Endothelial cell (in vitro differentiated cells): ENCODE results near the gene RPH3AL. TPM values are rescaled to one million over a fixed set of nuclear protein-coding genes. Genes with fewer than 3 reads are reported as not detected.
"Not testable (repeated sequence)": the region's sequence is repeated elsewhere in the genome, so short reads cannot be mapped to it uniquely, and the experiment has no call there.

Experiments
- DNase-seq: peaks from one replicate; pipeline ENCODE4 v3.0.0; 2021; ENCODE audit warnings: low spot score
- H3K27ac Mint-ChIP-seq: one replicate; pipeline ENCODE4 v1.8.0; 2021; ENCODE audit warnings: mixed read lengths, inconsistent platforms; ENCODE audit not compliant: unreplicated experiment
- H3K27me3 Mint-ChIP-seq: one replicate; pipeline ENCODE4 v1.8.0; 2021; ENCODE audit warnings: mild to moderate bottlenecking, moderate library complexity, mixed read lengths, inconsistent platforms; ENCODE audit not compliant: unreplicated experiment
- H3K36me3 Mint-ChIP-seq: one replicate; pipeline ENCODE4 v1.8.0; 2021; ENCODE audit warnings: mild to moderate bottlenecking, low read depth, mixed read lengths, inconsistent platforms; ENCODE audit not compliant: unreplicated experiment
- H3K4me1 Mint-ChIP-seq: one replicate; pipeline ENCODE4 v1.8.0; 2021; ENCODE audit warnings: mild to moderate bottlenecking, mixed read lengths, inconsistent platforms; ENCODE audit not compliant: unreplicated experiment
- H3K4me3 Mint-ChIP-seq: one replicate; pipeline ENCODE4 v1.8.0; 2021; ENCODE audit warnings: mild to moderate bottlenecking, mixed read lengths, inconsistent platforms; ENCODE audit not compliant: unreplicated experiment
- H3K9me3 Mint-ChIP-seq: one replicate; pipeline ENCODE4 v1.8.0; 2021; ENCODE audit warnings: mixed read lengths, inconsistent platforms; ENCODE audit not compliant: unreplicated experiment
- CTCF ChIP-seq: fragments of 200-600 bp; sonication (generic); IDR thresholded peaks from one replicate; pipeline ENCODE4 v1.5.0; 2021; ENCODE audit warnings: antibody characterized with exemption; ENCODE audit not compliant: unreplicated experiment
- total RNA-seq: library from RNA; stranded (reverse); fragmentation: NEBNext Ultra II Directional; extraction: Animal tissue kit (Norgen Biotek cat#: 25700); gene quantifications from one replicate; pipeline ENCODE4 v1.2.1, GENCODE V29; 2021; ENCODE audit not compliant: unreplicated experiment

Gene RPH3AL
- total RNA-seq, 1 donor from 2014 or later = 3.4 TPM

- Mint-ChIP-seq H3K4me1 (peaks cover 8% of the 10 kb centered on the region), H3K27me3 (peaks cover 19% of the 10 kb centered on the region), H3K4me3 (peak overlapping the region; percentile 4), H3K9me3 (peaks cover 3% of the 10 kb centered on the region), H3K27ac (no peak overlapping the region), H3K36me3 (peaks cover 19% of the 10 kb centered on the region)
- TF ChIP-seq CTCF = no peak
- no peak for DNase-seq
Observed at GRCh38 chr17:245020-245419, 107.6 kb downstream of the RPH3AL start.

- H3K36me3 Mint-ChIP-seq = peaks cover 19% of the 10 kb centered on the region
- H3K4me3 Mint-ChIP-seq = peak overlapping the region; percentile 51
- H3K9me3 Mint-ChIP-seq, DNase-seq, H3K4me1 Mint-ChIP-seq: not testable (repeated sequence)
- H3K27me3 Mint-ChIP-seq = peaks cover 19% of the 10 kb centered on the region
- peak overlapping the region; percentile 57 for H3K27ac Mint-ChIP-seq
Observed at GRCh38 chr17:243924-244323, 108.7 kb downstream of the RPH3AL start.

GRCh38 chr17:238964-239259 lies 113.7 kb downstream of the RPH3AL start:
- no peak for TF ChIP-seq CTCF
- no peak overlapping the region for H3K27ac Mint-ChIP-seq
- no peak for DNase-seq
- no peak overlapping the region for H3K4me3 Mint-ChIP-seq
- H3K36me3 Mint-ChIP-seq = peaks cover 10% of the 10 kb centered on the region
- H3K9me3 Mint-ChIP-seq = peaks cover 3% of the 10 kb centered on the region
- H3K27me3 Mint-ChIP-seq = peaks cover 5% of the 10 kb centered on the region
- H3K4me1 Mint-ChIP-seq = peaks cover 2% of the 10 kb centered on the region

- no peak for TF ChIP-seq CTCF
- H3K4me3 Mint-ChIP-seq = no peak overlapping the region
Observed at GRCh38 chr17:238071-238963, 114.3 kb downstream of the RPH3AL start.

GRCh38 chr17:237406-237955 lies 115.1 kb downstream of the RPH3AL start:
- no peak overlapping the region for H3K27ac Mint-ChIP-seq
- H3K9me3 Mint-ChIP-seq = no peaks in the 10 kb centered on the region
- H3K36me3 Mint-ChIP-seq = no peaks in the 10 kb centered on the region
- H3K4me3 Mint-ChIP-seq = no peak overlapping the region
- no peaks in the 10 kb centered on the region for H3K27me3 Mint-ChIP-seq
- DNase-seq = no peak
- H3K4me1 Mint-ChIP-seq = peaks cover 2% of the 10 kb centered on the region
- no peak for TF ChIP-seq CTCF

More at GRCh38 chr17:238071-238963, 114.3 kb downstream of the RPH3AL start:
- Mint-ChIP-seq H3K27ac (no peak overlapping the region), H3K27me3 (peaks cover under 1% of the 10 kb centered on the region), H3K36me3 (peaks cover 4% of the 10 kb centered on the region), H3K9me3 (no peaks in the 10 kb centered on the region), H3K4me1 (peaks cover 2% of the 10 kb centered on the region)
- DNase-seq = no peak
